GM12874 (cell line): ENCODE results near the gene NTNG1.

Experiments
- TF ChIP-seq, protein P1 (sequence below): IDR thresholded peaks from 2 replicates; pipeline ENCODE4 v1.5.1; 2011; ENCODE audit warnings: low read depth, mild to moderate bottlenecking, control low read depth, low read length, moderate library complexity; ENCODE audit not compliant: insufficient read depth

NTNG1 gene

DNA sequence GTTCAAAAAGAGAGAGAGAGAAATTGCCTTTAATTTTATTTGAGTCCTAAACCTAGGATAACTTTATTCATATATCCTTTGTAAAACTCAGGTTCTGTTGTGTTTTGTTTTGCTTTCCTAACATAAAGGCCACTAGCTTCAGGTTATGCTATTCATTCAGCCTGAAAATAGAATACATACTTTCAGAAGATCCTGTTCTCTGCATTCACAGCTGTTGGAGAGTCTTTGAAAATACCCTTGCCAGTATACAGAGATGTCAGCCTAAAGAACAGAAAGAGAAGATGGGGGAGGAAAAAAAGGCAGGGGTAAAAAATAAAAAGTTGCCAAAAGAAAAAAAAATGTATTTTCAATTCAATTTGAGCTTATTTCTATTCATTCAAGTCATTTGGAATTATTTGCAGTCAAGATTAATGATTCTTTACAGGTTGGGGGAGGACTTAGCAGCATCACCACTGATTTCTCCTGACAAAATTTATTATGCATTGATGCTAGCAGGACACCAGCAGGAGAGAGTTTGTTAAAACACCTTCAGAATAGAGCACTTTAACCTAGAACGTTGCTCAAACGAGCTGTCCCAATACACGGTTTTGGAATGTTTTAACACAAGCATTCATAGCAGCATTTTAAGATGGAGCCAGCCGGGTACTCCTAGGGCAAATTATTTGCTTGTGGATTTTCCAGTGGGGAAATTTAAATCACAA lies 318.5 kb downstream of the NTNG1 start:
- TF ChIP-seq, protein P1, sequence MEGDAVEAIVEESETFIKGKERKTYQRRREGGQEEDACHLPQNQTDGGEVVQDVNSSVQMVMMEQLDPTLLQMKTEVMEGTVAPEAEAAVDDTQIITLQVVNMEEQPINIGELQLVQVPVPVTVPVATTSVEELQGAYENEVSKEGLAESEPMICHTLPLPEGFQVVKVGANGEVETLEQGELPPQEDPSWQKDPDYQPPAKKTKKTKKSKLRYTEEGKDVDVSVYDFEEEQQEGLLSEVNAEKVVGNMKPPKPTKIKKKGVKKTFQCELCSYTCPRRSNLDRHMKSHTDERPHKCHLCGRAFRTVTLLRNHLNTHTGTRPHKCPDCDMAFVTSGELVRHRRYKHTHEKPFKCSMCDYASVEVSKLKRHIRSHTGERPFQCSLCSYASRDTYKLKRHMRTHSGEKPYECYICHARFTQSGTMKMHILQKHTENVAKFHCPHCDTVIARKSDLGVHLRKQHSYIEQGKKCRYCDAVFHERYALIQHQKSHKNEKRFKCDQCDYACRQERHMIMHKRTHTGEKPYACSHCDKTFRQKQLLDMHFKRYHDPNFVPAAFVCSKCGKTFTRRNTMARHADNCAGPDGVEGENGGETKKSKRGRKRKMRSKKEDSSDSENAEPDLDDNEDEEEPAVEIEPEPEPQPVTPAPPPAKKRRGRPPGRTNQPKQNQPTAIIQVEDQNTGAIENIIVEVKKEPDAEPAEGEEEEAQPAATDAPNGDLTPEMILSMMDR: no peak

DNA sequence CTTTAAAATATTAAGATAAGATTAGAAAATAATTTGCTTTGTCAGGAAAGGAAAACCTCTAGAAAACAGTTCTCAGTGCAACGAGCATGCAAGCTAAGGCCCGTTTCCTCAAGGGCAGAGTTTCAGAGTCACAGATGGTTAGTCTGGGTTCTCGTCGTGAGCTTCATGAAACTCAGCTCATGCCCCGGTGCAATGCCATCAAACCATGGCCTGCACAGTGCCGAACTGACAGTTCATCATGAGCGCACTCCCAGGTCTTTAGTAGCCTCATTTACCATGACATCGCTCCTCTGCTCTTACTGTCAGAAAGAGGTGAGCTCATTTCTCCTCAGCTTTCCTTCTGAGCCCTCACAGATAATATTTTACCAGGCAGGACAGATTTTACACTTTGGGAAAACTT lies 319.2 kb downstream of the NTNG1 start:
- TF ChIP-seq, protein P1: no peak

DNA sequence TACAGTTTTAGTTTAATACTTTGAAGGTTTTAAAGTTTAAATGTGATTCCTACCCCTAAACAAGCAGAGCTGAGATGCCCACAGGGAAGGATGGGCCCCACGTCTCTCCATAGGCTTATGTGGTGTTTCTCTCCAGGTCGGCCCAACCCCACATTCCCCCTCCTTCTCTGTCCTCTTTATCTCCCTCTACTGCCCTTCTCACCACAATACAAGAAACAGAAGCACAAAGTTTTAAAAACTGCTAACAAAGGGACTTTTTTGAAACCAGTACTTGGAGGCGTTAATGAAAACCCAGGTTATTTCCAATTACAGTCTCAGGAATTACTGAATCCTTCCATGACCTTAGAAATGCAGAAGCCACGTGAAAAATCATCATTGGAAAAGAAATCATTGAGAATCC lies 324.0 kb downstream of the NTNG1 start:
- TF ChIP-seq, protein P1: no peak

DNA sequence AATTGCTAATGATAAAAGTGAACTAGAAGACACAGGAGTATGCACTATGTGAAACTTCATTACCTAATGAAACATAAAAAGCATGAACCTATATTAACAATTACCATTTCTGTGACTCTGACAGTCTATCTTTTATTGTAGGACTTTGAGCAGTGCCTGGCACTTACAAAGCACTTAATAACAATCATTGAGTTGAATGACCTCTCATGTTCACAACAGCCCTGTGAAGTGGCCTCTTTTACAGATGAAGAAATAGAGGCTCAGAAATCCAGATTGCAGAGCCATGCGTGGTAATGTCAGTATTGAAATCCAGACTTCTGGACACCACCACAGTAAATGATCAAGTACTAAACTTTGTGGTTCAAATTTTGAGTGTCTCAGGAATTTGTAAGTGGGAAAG lies 326.4 kb downstream of the NTNG1 start:
- TF ChIP-seq, protein P1: no peak

DNA sequence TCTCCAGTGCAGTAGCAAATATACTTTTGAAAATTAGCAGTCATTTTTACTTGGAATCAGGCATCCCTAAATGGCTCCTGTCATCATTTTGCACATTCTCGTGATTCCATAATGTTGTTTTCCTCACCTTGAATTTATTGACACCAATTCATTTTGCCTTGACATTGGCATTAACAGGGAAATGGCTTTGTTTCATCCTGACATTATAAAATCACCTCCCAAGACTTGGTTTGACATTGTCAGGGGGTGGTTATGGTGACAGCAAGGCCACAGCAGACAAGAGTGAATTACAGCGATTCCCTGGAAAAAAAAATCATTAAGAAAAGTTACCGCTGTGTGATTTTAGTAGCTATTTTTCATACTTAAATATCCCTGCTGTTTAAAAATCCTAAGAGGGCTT lies 327.0 kb downstream of the NTNG1 start:
- TF ChIP-seq, protein P1: no peak

DNA sequence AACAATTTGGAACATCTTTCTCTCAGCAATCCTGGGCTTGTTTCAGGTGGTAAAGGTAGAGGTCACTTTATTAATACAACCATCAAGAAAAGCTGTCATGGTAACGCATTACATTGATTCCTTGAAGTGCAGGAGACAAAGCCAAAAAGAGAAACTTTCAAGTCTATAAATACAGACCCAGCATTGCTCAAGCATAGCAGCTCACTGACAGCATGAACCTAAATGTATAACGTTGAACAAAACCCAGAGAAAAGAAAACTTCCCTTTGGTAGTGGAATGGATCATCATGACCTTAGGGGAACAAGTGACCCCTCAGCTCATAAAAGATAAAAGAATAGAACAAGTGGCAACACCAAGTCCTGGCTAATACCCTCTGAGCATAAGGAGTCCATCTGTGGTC lies 332.2 kb downstream of the NTNG1 start:
- TF ChIP-seq, protein P1: no peak

DNA sequence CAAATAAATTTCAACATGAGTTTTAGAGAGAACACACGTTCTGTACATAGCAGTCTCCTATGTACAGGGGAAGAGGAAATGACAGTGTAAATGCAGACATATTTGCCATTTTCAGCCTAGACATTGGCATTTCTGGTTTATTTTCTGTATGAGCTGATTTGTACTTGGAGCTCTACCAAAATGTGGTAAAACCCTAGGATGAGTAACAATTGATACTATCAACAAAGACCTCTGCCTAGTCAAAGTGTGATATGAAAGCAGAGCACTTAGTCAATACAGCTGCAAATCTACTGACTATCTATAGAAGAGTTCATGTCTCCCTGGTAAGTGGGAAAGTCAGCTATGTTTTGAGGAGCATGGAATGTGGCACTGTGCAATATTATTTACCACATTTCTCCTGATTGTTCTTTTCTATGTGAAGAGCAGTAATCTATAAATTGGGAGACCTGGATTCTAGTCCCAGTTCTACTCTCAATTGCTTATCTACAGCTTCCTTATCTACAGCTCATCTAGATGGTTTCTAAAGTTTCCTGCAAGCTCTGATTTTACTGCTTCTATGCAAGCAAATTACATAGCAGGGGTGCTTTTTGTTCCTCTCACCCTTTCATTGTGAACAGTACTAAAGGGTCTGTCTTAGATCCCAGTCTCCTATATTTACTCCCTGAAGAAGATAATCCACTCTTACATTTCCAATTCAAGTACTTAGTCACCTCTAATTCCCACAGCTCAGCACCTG lies 334.2 kb downstream of the NTNG1 start:
- TF ChIP-seq, protein P1: no peak
